HEK293T (cell line): ENCODE data around the gene GALC.

ENCODE experiments used
- CTCF ChIA-PET: fragments of 350-600 bp; formaldehyde crosslinking; extraction: SDS; loops from one replicate; lab custom pipeline; 2021; ENCODE audit warnings: antibody characterized with exemption, inconsistent platforms; lab: Yijun Ruan, JAX
- POLR2A ChIA-PET: fragments of 350-600 bp; formaldehyde crosslinking; extraction: SDS; loops from one replicate; lab custom pipeline; 2020; ENCODE audit warnings: antibody characterized with exemption, inconsistent platforms; lab: Yijun Ruan, JAX
- DNase-seq: peaks from one replicate; pipeline ENCODE4 v3.0.0; 2012; ENCODE audit warnings: mixed read lengths; ENCODE audit errors: extremely low spot score
- ARNT ChIP-seq: fragments of 450-650 bp; IDR thresholded peaks from 2 replicates; pipeline ENCODE4 v1.6.1; 2017; ENCODE audit warnings: mild to moderate bottlenecking
- BHLHE40 ChIP-seq: fragments of 450-650 bp; IDR thresholded peaks from 2 replicates; pipeline ENCODE4 v1.6.1; 2016; ENCODE audit warnings: mild to moderate bottlenecking, moderate library complexity, borderline replicate concordance
- CTBP1 ChIP-seq: fragments of 450-650 bp; IDR thresholded peaks from 2 replicates; pipeline ENCODE4 v1.6.1; 2016; ENCODE audit warnings: borderline replicate concordance
- ELF4 ChIP-seq: fragments of 450-650 bp; IDR thresholded peaks from 2 replicates; pipeline ENCODE4 v1.6.1; 2017; ENCODE audit warnings: antibody characterized with exemption
- FOXA1 ChIP-seq: fragments of 450-650 bp; IDR thresholded peaks from 2 replicates; pipeline ENCODE4 v1.6.1; 2016; ENCODE audit warnings: mild to moderate bottlenecking
- FOXK2 ChIP-seq: fragments of 450-650 bp; IDR thresholded peaks from 2 replicates; pipeline ENCODE4 v1.6.1; 2016; ENCODE audit warnings: mild to moderate bottlenecking
- FOXM1 ChIP-seq: fragments of 450-650 bp; IDR thresholded peaks from 2 replicates; pipeline ENCODE4 v1.6.1; 2017; ENCODE audit warnings: mild to moderate bottlenecking, borderline replicate concordance
- HDGF ChIP-seq: fragments of 450-650 bp; IDR thresholded peaks from 2 replicates; pipeline ENCODE4 v1.6.1; 2017; ENCODE audit warnings: antibody characterized with exemption, borderline replicate concordance
- L3MBTL2 ChIP-seq: fragments of 450-650 bp; conservative IDR thresholded peaks from 2 replicates; pipeline ENCODE4 v1.6.1; 2016; ENCODE audit warnings: mild to moderate bottlenecking
- LEF1 ChIP-seq: fragments of 450-650 bp; IDR thresholded peaks from 2 replicates; pipeline ENCODE4 v1.6.1; 2017; ENCODE audit warnings: mild to moderate bottlenecking, borderline replicate concordance
- NFRKB ChIP-seq: fragments of 450-650 bp; IDR thresholded peaks from 2 replicates; pipeline ENCODE4 v1.6.1; 2016; ENCODE audit warnings: mild to moderate bottlenecking, moderate library complexity
- PKNOX1 ChIP-seq: fragments of 450-650 bp; IDR thresholded peaks from 2 replicates; pipeline ENCODE4 v1.6.1; 2016
- SP1 ChIP-seq: fragments of 450-650 bp; IDR thresholded peaks from 2 replicates; pipeline ENCODE4 v1.6.1; 2017
- SUZ12 ChIP-seq: fragments of 450-650 bp; IDR thresholded peaks from 2 replicates; pipeline ENCODE4 v1.6.1; 2016; ENCODE audit warnings: mild to moderate bottlenecking
- TARDBP ChIP-seq: fragments of 450-650 bp; IDR thresholded peaks from 2 replicates; pipeline ENCODE4 v1.6.1; 2016
- ZNF384 ChIP-seq: fragments of 450-650 bp; IDR thresholded peaks from 2 replicates; pipeline ENCODE4 v1.6.1; 2016

Gene GALC

GRCh38 chr14:87888136-87888999 is 104.6 kb downstream of the GALC start:
- TF ChIP-seq LEF1: no peak
- no peak for TF ChIP-seq FOXK2
- TF ChIP-seq FOXM1: no peak
- no peak for TF ChIP-seq SUZ12
- no peak for TF ChIP-seq PKNOX1
- no peak for TF ChIP-seq FOXA1
- no peak for TF ChIP-seq SP1
- TF ChIP-seq CTBP1: no peak
- no peak for TF ChIP-seq L3MBTL2
- no peak for TF ChIP-seq TARDBP
- no peak for TF ChIP-seq NFRKB
- no peak for TF ChIP-seq BHLHE40
- no peak for TF ChIP-seq ELF4
- no peak for TF ChIP-seq ARNT
- no peak for TF ChIP-seq HDGF
- ChIA-PET POLR2A (no interaction called here), CTCF (no interaction called here)
- DNase-seq: peak; percentile 39

GRCh38 chr14:87883750-87884149 is 109.2 kb downstream of the GALC start:
- ChIA-PET POLR2A (no interaction called here), CTCF (no interaction called here)

More at GRCh38 chr14:87883750-87884149, 109.2 kb downstream of the GALC start:
- no peak for DNase-seq
- TF ChIP-seq ZNF384 (no peak), TARDBP (no peak), ARNT (no peak), NFRKB (no peak)
